ENCODE data around the gene TPCN2. TPM values are rescaled to one million over a fixed set of nuclear protein-coding genes. Genes with fewer than 3 reads are reported as not detected.

TPCN2 gene
- total RNA-seq, 2 donors from 2014 or later = 14.5 to 21.1 TPM

DNA sequence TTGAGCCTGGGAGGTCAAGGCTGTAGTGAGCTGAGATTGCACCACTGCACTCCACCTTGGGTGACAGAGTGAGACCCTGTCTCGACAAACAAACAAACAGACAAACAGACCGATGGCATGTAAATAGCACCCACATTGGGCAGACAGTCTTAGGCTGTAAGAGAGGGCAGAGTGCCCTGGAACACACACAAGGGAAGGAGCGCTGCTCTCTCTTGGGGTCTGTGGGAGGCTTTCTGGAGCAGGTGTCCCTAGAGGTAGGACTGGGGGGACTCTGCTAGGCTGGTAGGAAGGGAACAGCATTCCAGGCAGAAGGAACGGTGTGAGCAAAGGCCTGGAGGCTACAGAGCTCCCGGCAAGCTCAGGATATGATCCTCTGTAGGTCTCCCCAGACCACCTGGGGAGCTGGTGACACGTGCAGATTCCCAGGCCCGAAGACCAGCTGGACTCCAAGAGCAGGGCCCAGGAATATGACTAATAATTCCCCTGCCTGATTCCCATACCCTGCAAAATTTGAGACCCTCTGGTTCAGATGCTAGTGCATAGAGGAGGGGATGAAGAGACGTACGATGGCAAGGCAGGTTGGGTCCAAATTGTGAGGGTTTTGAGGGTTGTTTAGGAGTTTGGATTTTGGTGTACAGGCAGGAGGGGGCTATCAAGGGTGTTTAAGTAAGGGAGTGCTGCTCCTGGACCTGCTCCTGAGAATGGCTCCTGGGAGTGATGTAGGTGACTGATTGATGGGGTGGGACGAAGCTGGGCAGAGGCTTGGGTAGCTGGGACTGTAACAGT is 118.6 kb downstream of the TPCN2 start:
- no peak for DNase-seq
- Histone ChIP-seq H3K9ac (ENCODE audit: low read depth in 2 of 2, low read length in 2 of 2) (peak overlapping the region in 1 of 2 donors; percentile 12), H3K27me3 (no peaks in the 10 kb centered on the region), H3K36me3 (no peaks in the 10 kb centered on the region), H3K27ac (no peak overlapping the region), H3K4me1 (no peaks in the 10 kb centered on the region), H3K4me3 (no peak overlapping the region), H3K9me3 (no peaks in the 10 kb centered on the region)
- intact Hi-C loops (cut with DNase I) = no loop called here
- TF ChIP-seq, protein P1, sequence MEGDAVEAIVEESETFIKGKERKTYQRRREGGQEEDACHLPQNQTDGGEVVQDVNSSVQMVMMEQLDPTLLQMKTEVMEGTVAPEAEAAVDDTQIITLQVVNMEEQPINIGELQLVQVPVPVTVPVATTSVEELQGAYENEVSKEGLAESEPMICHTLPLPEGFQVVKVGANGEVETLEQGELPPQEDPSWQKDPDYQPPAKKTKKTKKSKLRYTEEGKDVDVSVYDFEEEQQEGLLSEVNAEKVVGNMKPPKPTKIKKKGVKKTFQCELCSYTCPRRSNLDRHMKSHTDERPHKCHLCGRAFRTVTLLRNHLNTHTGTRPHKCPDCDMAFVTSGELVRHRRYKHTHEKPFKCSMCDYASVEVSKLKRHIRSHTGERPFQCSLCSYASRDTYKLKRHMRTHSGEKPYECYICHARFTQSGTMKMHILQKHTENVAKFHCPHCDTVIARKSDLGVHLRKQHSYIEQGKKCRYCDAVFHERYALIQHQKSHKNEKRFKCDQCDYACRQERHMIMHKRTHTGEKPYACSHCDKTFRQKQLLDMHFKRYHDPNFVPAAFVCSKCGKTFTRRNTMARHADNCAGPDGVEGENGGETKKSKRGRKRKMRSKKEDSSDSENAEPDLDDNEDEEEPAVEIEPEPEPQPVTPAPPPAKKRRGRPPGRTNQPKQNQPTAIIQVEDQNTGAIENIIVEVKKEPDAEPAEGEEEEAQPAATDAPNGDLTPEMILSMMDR (IDR thresholded peaks at IDR 0.05) = no peak

DNA sequence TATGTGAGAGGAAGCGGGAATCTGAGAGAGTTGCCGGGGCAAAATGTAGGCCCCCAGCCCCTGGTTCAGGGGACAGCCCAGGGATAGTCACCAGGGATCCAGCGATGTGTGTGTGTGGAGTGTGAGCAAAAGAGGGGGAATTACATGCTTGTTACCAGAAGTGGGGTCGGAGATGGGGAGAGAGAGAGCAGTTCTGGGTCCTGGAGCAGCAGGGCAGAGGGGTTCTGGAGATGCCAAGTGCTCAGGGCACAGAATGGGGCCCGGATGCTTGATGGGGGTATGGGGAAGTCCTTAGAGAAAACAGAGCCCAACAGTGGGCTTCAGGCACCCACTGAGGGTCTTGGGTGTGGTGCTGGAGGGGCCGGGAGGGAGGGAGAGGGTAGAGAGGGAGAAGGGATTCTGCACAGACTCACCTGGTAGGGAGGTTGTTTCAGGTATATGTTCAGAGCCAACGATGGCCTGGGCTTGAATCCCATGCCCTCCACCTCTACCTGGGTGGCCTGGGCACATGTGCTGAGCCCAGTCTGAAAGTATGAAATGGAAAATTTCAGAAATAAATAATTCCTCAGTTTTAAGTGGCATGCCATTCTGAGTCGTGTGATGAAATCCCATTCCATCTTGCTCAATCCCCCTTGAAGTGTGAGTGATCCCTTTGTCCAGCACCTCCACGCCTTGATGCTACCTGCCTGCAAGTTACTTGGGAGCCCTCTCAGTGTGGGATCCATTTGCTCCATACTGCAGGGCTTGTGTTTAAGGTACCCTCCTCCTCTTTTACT is 119.4 kb downstream of the TPCN2 start:
- Histone ChIP-seq H3K9ac (ENCODE audit: low read depth in 2 of 2, low read length in 2 of 2) (peak overlapping the region in 1 of 2 donors; percentile 12), H3K27ac (no peak overlapping the region), H3K36me3 (no peaks in the 10 kb centered on the region), H3K27me3 (no peaks in the 10 kb centered on the region), H3K9me3 (no peaks in the 10 kb centered on the region), H3K4me1 (no peaks in the 10 kb centered on the region), H3K4me3 (no peak overlapping the region)
- DNase-seq = no peak
- TF ChIP-seq, protein P1 (IDR thresholded peaks at IDR 0.05) = no peak
- intact Hi-C loops (cut with DNase I) = no loop called here

DNA sequence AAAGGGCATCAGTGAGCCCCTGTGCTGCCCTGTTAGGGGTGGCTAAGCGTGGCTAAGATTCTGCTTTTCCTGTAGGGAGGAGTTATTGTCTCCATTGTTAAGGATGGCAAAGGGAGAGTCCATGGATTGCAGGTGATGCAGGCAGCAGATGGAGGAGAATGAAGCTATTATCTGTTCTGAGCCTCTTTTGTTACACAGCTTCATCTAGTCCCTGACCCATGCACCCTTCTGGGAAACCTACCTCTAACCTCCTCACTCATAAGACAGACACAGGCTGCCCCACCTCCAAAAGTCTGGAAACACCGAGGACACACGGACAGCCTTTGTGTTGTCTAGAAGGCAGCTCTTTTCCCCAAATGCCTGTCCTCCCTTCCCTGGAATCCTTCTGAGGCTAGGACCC is 120.7 kb downstream of the TPCN2 start:
- H3K4me1 ChIP-seq = no peaks in the 10 kb centered on the region
- no peak overlapping the region for H3K9ac ChIP-seq (ENCODE audit: low read depth in 2 of 2, low read length in 2 of 2)
- no peaks in the 10 kb centered on the region for H3K9me3 ChIP-seq
- H3K4me3 ChIP-seq = no peak overlapping the region
- DNase-seq = no peak
- H3K36me3 ChIP-seq = no peaks in the 10 kb centered on the region
- H3K27ac ChIP-seq = no peak overlapping the region
- intact Hi-C loops (cut with DNase I) = no loop called here
- TF ChIP-seq, protein P1 (IDR thresholded peaks at IDR 0.05) = no peak
- H3K27me3 ChIP-seq = no peaks in the 10 kb centered on the region

- Histone ChIP-seq H3K4me3 (no peak overlapping the region), H3K27ac (no peak overlapping the region), H3K36me3 (no peaks in the 10 kb centered on the region), H3K4me1 (no peaks in the 10 kb centered on the region), H3K9ac (ENCODE audit: low read depth in 2 of 2, low read length in 2 of 2) (no peak overlapping the region), H3K9me3 (no peaks in the 10 kb centered on the region), H3K27me3 (no peaks in the 10 kb centered on the region)
- DNase-seq = no peak
- TF ChIP-seq, protein P1 (IDR thresholded peaks at IDR 0.05) = no peak
- intact Hi-C loops (cut with DNase I) = no loop called here
Measured at GRCh38 chr11:69170704-69171103, 122.0 kb downstream of the TPCN2 start.

DNA sequence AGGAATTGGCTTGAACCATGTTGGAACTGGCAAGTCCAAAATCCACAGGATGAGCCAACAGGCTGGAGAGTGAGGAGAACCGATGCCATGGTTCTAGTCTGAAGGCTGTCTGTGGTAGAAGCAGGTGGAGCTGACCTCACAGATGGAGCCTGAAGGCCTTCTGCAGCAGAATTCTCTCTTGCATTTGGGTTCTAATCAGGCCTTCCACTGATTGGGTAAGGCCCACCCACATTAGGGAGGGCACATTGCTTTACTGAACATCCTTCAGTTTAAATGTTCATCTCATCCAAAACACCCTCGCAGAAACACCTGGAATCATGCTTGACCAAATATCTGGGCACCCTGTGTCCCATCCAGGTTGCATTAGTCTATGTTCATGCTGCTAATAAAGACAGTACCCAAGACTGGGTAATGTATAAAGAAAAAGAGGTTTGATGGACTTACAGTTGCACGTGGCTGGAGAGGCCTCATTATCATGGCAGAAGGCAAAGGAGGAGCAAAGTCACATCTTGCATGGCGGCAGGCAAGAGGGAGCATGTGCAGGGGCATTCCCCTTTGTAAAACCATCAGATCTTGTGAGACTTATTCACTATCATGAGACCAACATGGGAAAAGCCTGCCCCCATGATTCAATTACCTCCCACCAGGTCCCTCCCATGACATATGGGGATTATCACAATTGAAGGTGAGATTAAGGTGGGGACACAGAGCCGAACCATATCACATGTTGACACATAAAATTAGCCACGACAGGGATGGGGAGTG is 122.9 kb downstream of the TPCN2 start:
- Histone ChIP-seq H3K9ac (ENCODE audit: low read depth in 2 of 2, low read length in 2 of 2) (no peak overlapping the region), H3K4me3 (no peak overlapping the region), H3K36me3 (no peaks in the 10 kb centered on the region), H3K27ac (no peak overlapping the region), H3K9me3 (no peaks in the 10 kb centered on the region), H3K4me1 (no peaks in the 10 kb centered on the region), H3K27me3 (no peaks in the 10 kb centered on the region)
- DNase-seq = no peak
- intact Hi-C loops (cut with DNase I) = no loop called here
- TF ChIP-seq, protein P1 (IDR thresholded peaks at IDR 0.05) = no peak

Measured in colonic mucosa (tissue), 4 donors.